ENCODE data around the gene MGMT. TPM values are rescaled to one million over a fixed set of nuclear protein-coding genes. Genes with fewer than 3 reads are reported as not detected.

The MGMT gene
- total and polyA plus RNA-seq, 2 experiments from 2014 or later: 19.3 to 21.9 TPM

DNA sequence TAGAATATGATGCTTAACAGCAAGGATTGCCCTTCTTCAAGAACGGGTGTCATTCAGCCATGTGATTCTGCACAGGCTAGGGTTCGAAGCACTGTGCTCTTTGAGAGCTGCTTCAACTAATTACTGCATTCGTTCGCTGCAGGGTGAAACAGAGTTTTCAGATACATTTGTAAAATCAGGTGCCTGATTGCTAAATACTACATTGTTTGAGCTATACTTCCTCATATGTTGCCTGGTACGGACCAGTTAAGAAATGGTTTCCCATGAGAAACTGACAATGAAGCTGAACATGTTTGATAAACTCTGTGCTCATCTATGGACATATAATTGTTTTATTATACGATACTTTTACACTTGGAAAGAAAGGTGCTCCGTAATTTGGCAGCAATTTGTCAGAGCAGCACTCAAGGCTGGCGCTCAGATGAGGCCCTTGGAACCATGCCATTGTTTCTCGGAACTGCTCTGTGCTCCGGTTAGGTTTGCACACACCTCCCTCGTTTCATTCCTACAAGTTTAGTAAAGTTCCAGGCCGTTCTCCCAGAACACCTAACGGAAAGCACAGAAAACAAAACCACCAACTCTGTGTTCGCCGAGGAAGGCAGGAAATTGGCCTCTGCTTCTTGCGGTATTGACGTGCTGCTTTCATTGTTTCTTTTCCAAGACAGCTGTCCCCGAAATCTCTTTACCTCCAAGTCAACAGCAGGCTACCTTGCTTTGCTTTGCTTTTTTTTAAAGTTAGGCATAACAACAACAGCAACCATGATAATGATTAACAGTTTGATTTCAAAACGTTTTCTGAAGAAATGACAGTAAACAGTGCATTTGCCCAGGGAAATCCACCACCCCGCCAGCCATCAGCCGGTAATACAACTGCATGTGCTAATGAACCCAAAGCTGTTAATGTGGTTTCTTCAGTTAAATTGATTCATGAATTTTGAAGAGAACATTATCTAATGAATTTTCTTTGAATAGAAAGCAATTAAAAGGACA is 290.2 kb downstream of the MGMT start:
- H3K79me2 ChIP-seq (replicated peaks; ENCODE audit: insufficient read depth): no peaks in the 10 kb centered on the region
- peaks cover 8% of the 10 kb centered on the region; the same call in 2 of the 3 replicates for H3K36me3 Mint-ChIP-seq (ENCODE audit: low read depth)
- ATAC-seq (no peak), DNase-seq (ENCODE audit: low spot score) (no peak)
- no peaks in the 10 kb centered on the region for H3K27me3 Mint-ChIP-seq (ENCODE audit: insufficient read depth, low read depth, poor library complexity)
- peaks cover 19% of the 10 kb centered on the region for H3K9me3 Mint-ChIP-seq
- 0 out of 2 replicates have a peak, but pooled peaks cover 4% of the 10 kb centered on the region for H3K9me2 ChIP-seq (ENCODE audit: insufficient read depth)
- H3K4me1 ChIP-seq (ENCODE audit: insufficient read depth): no peaks in the 10 kb centered on the region
- no peaks in the 10 kb centered on the region for H3K27me3 ChIP-seq (ENCODE audit: insufficient read depth)
- no peak overlapping the region for H2AFZ ChIP-seq
- no peaks in the 10 kb centered on the region for H4K20me1 ChIP-seq (replicated peaks; ENCODE audit: insufficient read depth)
- no peak overlapping the region for H3K4me3 ChIP-seq
- TF ChIP-seq, protein P1, sequence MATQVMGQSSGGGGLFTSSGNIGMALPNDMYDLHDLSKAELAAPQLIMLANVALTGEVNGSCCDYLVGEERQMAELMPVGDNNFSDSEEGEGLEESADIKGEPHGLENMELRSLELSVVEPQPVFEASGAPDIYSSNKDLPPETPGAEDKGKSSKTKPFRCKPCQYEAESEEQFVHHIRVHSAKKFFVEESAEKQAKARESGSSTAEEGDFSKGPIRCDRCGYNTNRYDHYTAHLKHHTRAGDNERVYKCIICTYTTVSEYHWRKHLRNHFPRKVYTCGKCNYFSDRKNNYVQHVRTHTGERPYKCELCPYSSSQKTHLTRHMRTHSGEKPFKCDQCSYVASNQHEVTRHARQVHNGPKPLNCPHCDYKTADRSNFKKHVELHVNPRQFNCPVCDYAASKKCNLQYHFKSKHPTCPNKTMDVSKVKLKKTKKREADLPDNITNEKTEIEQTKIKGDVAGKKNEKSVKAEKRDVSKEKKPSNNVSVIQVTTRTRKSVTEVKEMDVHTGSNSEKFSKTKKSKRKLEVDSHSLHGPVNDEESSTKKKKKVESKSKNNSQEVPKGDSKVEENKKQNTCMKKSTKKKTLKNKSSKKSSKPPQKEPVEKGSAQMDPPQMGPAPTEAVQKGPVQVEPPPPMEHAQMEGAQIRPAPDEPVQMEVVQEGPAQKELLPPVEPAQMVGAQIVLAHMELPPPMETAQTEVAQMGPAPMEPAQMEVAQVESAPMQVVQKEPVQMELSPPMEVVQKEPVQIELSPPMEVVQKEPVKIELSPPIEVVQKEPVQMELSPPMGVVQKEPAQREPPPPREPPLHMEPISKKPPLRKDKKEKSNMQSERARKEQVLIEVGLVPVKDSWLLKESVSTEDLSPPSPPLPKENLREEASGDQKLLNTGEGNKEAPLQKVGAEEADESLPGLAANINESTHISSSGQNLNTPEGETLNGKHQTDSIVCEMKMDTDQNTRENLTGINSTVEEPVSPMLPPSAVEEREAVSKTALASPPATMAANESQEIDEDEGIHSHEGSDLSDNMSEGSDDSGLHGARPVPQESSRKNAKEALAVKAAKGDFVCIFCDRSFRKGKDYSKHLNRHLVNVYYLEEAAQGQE (IDR thresholded peaks at IDR 0.05; ENCODE audit: unreplicated experiment): no peak
- TF ChIP-seq EZH2 (IDR thresholded peaks at IDR 0.05; ENCODE audit: low read depth, unreplicated experiment) (no peak), NANOG (IDR thresholded peaks at IDR 0.05; ENCODE audit: borderline replicate concordance) (no peak)
- peaks cover 6% of the 10 kb centered on the region; the same call in 2 of the 3 replicates for H3K4me1 Mint-ChIP-seq
- no peak overlapping the region for H3K27ac Mint-ChIP-seq
- H3K4me2 ChIP-seq: no peak overlapping the region
- no peaks in the 10 kb centered on the region for H3F3A ChIP-seq (replicated peaks; ENCODE audit: low read depth)
- H3K4me3 Mint-ChIP-seq: no peak overlapping the region
- no peaks in the 10 kb centered on the region for H3K36me3 ChIP-seq (ENCODE audit: insufficient read depth)
- no peak overlapping the region for H3K27ac ChIP-seq (ENCODE audit: low read depth)

DNA sequence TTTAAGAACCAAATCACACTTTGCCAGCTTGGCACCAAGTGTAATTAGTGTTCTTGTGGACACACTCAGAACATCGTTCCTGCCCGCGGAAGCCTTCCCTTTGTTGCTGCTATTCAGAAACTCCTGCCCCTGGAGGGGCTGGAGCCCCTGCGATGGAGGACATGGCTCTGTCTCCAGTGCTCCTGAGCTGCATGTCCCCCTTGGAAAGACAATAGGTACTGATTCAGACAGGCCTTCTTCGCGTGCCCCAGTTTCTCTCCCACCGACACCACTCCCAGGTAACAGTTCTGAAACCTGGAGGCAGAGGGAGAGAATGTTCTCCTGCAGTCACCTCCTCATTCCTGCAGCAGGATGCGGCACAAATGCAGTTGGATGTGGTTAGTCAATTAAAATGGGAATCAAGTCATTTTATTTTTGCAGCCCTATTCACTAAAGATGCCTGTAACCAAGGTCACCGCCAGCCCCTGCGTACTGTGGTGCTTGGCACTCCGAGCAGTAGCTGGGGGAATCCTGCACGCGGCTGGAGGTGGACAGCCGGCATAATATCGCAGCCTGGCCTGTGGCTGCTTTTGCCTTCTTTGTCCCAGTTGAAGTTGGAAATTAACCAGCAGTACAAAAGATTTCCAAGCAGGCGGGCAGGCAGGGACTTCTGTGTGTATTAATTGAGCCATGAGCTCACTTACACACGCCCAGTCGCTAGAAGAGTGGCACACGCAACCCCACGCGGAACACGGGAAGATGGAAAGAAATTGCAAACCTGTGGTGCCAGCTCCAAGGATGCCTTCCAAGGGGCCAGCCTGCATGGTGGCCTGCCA is 291.4 kb downstream of the MGMT start:
- Mint-ChIP-seq H3K27me3 (ENCODE audit: insufficient read depth, low read depth, poor library complexity) (no peaks in the 10 kb centered on the region), H3K9me3 (peaks cover 18% of the 10 kb centered on the region), H3K36me3 (ENCODE audit: low read depth) (peaks cover 8% of the 10 kb centered on the region; the same call in 2 of the 3 replicates), H3K4me3 (no peak overlapping the region), H3K27ac (no peak overlapping the region), H3K4me1 (peaks cover 10% of the 10 kb centered on the region)
- H3K27ac ChIP-seq (ENCODE audit: low read depth): no peak overlapping the region
- no peaks in the 10 kb centered on the region for H3K4me1 ChIP-seq (ENCODE audit: insufficient read depth)
- H3K79me2 ChIP-seq (replicated peaks; ENCODE audit: insufficient read depth): no peaks in the 10 kb centered on the region
- 0 out of 2 replicates have a peak, but pooled peaks cover 4% of the 10 kb centered on the region for H3K9me2 ChIP-seq (ENCODE audit: insufficient read depth)
- H2AFZ ChIP-seq: no peak overlapping the region
- H3K36me3 ChIP-seq (ENCODE audit: insufficient read depth): no peaks in the 10 kb centered on the region
- no peak overlapping the region for H3K4me2 ChIP-seq
- DNase-seq (ENCODE audit: low spot score): no peak
- H3K4me3 ChIP-seq: no peak overlapping the region
- H4K20me1 ChIP-seq (replicated peaks; ENCODE audit: insufficient read depth): no peaks in the 10 kb centered on the region
- H3F3A ChIP-seq (replicated peaks; ENCODE audit: low read depth): no peaks in the 10 kb centered on the region
- H3K27me3 ChIP-seq (ENCODE audit: insufficient read depth): no peaks in the 10 kb centered on the region
- ATAC-seq: no peak
- TF ChIP-seq, protein P2, sequence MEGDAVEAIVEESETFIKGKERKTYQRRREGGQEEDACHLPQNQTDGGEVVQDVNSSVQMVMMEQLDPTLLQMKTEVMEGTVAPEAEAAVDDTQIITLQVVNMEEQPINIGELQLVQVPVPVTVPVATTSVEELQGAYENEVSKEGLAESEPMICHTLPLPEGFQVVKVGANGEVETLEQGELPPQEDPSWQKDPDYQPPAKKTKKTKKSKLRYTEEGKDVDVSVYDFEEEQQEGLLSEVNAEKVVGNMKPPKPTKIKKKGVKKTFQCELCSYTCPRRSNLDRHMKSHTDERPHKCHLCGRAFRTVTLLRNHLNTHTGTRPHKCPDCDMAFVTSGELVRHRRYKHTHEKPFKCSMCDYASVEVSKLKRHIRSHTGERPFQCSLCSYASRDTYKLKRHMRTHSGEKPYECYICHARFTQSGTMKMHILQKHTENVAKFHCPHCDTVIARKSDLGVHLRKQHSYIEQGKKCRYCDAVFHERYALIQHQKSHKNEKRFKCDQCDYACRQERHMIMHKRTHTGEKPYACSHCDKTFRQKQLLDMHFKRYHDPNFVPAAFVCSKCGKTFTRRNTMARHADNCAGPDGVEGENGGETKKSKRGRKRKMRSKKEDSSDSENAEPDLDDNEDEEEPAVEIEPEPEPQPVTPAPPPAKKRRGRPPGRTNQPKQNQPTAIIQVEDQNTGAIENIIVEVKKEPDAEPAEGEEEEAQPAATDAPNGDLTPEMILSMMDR (conservative IDR thresholded peaks at IDR 0.05; ENCODE audit: low read depth in 2 of 2): no peak
- TF ChIP-seq EZH2 (IDR thresholded peaks at IDR 0.05; ENCODE audit: low read depth, unreplicated experiment) (no peak), JUNB (IDR thresholded peaks at IDR 0.05; ENCODE audit: unreplicated experiment) (no peak), STAT1 (IDR thresholded peaks at IDR 0.05; ENCODE audit: unreplicated experiment) (no peak), CREB1 (CRISPR knock-in tag; IDR thresholded peaks at IDR 0.05; ENCODE audit: low read depth) (no peak), ZNF331 (CRISPR knock-in tag; IDR thresholded peaks at IDR 0.05; ENCODE audit: low read depth) (no peak), POLR2AphosphoS5 (IDR thresholded peaks at IDR 0.05; ENCODE audit: low read depth) (no peak), EZH2phosphoT487 (IDR thresholded peaks at IDR 0.05; ENCODE audit: unreplicated experiment) (no peak), NANOG (IDR thresholded peaks at IDR 0.05; ENCODE audit: borderline replicate concordance) (no peak)
- TF ChIP-seq, protein P1 (IDR thresholded peaks at IDR 0.05; ENCODE audit: unreplicated experiment): no peak
